SKM-1 (cell line): Measurements from ENCODE around the gene ADCY2.

ENCODE experiments used
- DNase-seq: peaks from one replicate; lab custom pipeline; 2025; ENCODE audit not compliant: unreplicated experiment; lab: John Stamatoyannopoulos, UW

The ADCY2 gene

GRCh38 chr5:7822449-7822848, 426.5 kb downstream of the ADCY2 start:
- no peak for DNase-seq

- DNase-seq = no peak
Measured at GRCh38 chr5:7823594-7823993, 427.7 kb downstream of the ADCY2 start.

- DNase-seq = no peak
Measured at GRCh38 chr5:7824995-7825394, 429.1 kb downstream of the ADCY2 start.

GRCh38 chr5:7825630-7826029, 429.7 kb downstream of the ADCY2 start:
- no peak for DNase-seq

- no peak for DNase-seq
Measured at GRCh38 chr5:7827610-7828009, 431.7 kb downstream of the ADCY2 start.

- DNase-seq = no peak
Measured at GRCh38 chr5:7828269-7828668, 432.3 kb downstream of the ADCY2 start.

- no peak for DNase-seq
Measured at GRCh38 chr5:7834982-7835381, 439.0 kb downstream of the ADCY2 start.

- DNase-seq = no peak
Measured at GRCh38 chr5:7837403-7837802, 441.5 kb downstream of the ADCY2 start.

- DNase-seq = no peak
Measured at GRCh38 chr5:7842531-7842930, 446.6 kb downstream of the ADCY2 start.

GRCh38 chr5:7844901-7845300, 449.0 kb downstream of the ADCY2 start:
- DNase-seq = no peak

- no peak for DNase-seq
Measured at GRCh38 chr5:7845557-7845956, 449.6 kb downstream of the ADCY2 start.

- DNase-seq = no peak
Measured at GRCh38 chr5:7846327-7846726, 450.4 kb downstream of the ADCY2 start.

- no peak for DNase-seq
Measured at GRCh38 chr5:7848296-7848695, 452.4 kb downstream of the ADCY2 start.

- no peak for DNase-seq
Measured at GRCh38 chr5:7849681-7850394, 453.9 kb downstream of the ADCY2 start.

- no peak for DNase-seq
Measured at GRCh38 chr5:7850395-7851239, 454.7 kb downstream of the ADCY2 start, which contains the start of gene CFAP90. Gene CFAP90, minus strand, starts transcription at chr5:7851133. Its CDS starts 112 bp downstream, at chr5:7851021.

- no peak for DNase-seq
Measured at GRCh38 chr5:7851240-7851592, 455.3 kb downstream of the ADCY2 start.

- no peak for DNase-seq
Measured at GRCh38 chr5:7851617-7852289, 455.8 kb downstream of the ADCY2 start.

GRCh38 chr5:7852542-7852941, 456.6 kb downstream of the ADCY2 start:
- no peak for DNase-seq

GRCh38 chr5:7852988-7853387, 457.1 kb downstream of the ADCY2 start:
- DNase-seq = no peak

GRCh38 chr5:7855611-7856010, 459.7 kb downstream of the ADCY2 start:
- no peak for DNase-seq

- DNase-seq = peak; percentile 44
Measured at GRCh38 chr5:7856855-7857254, 460.9 kb downstream of the ADCY2 start.

GRCh38 chr5:7857361-7857760, 461.4 kb downstream of the ADCY2 start:
- DNase-seq = no peak
